Endothelial cell of umbilical vein (primary cell): ENCODE data around the gene MASP1. TPM values are rescaled to one million over a fixed set of nuclear protein-coding genes. Genes with fewer than 3 reads are reported as not detected.

Source experiments
- BruUV-seq: library from RNA; stranded (reverse); fragments of 400-500 nt; replicated peaks from 2 replicates; lab custom pipeline; 2021; lab: Mats Ljungman, UMichigan
- CTCF ChIA-PET: fragments of 300-600, 350-600 bp; sonication (Branson Sonifier 250); formaldehyde crosslinking; loops from one replicate; lab custom pipeline; 2021; ENCODE audit warnings: antibody characterized with exemption, inconsistent platforms; lab: Charles Lee
- POLR2A ChIA-PET: fragments of 300-600, 350-600 bp; sonication (Branson Sonifier 250); formaldehyde crosslinking; loops from one replicate; lab custom pipeline; 2021; ENCODE audit warnings: antibody characterized with exemption, inconsistent platforms; lab: Charles Lee
- DNase-seq: peaks from one replicate; pipeline ENCODE4 v3.0.0-alpha.2; 2011; ENCODE audit warnings: low read depth, low spot score
- FAIRE-seq: peaks from 2 replicates; lab custom pipeline; 2011; peaks lifted over from hg19 to GRCh38; lab: Jason Lieb, UNC
- H2AFZ ChIP-seq: 2 replicates; pipeline ENCODE4 v1.6.0; 2012; ENCODE audit warnings: low read depth, low read length, control low read depth, inconsistent platforms
- H3K27ac ChIP-seq: 2 replicates; pipeline ENCODE4 v1.5.1; 2011; ENCODE audit warnings: low read depth, mild to moderate bottlenecking, control low read depth, low read length, moderate library complexity; ENCODE audit not compliant: insufficient read depth
- H3K27me3 ChIP-seq, 2 experiments: 2 replicates each; pipeline versions ENCODE4 v1.6.0 to v1.6.1; 2011; ENCODE audit warnings: low read length in 2 of 2, mixed read lengths in 1 of 2; ENCODE audit not compliant: control insufficient read depth in 2 of 2, insufficient read depth in 2 of 2
- H3K36me3 ChIP-seq, 2 experiments: 2 replicates in 1 of 2; 3 replicates in 1 of 2; pipeline ENCODE4 v1.5.1; 2011; ENCODE audit warnings: low read length in 2 of 2, mild to moderate bottlenecking in 1 of 2, moderate library complexity in 1 of 2; ENCODE audit not compliant: control insufficient read depth in 2 of 2, insufficient read depth in 2 of 2; ENCODE audit errors: extremely low read depth in 1 of 2
- H3K4me1 ChIP-seq: 3 replicates; pipeline ENCODE4 v1.5.1; 2011; ENCODE audit warnings: mild to moderate bottlenecking, low read length; ENCODE audit not compliant: control insufficient read depth, insufficient read depth; ENCODE audit errors: extremely low read depth
- H3K4me2 ChIP-seq: 2 replicates; pipeline ENCODE4 v1.6.1; 2011; ENCODE audit warnings: low read length, control low read depth, mixed read lengths; ENCODE audit not compliant: insufficient read depth
- H3K4me3 ChIP-seq, 3 experiments: fragments of 200-600 bp in 1 of 3; sonication (generic), shearing (Covaris generic) in 1 of 3; replicated peaks in 1 of 3; 2 replicates each; pipeline ENCODE4 v1.5.1; 2011 to 2016; ENCODE audit warnings: control low read depth in 3 of 3, low read length in 3 of 3, mild to moderate bottlenecking in 2 of 3, inconsistent platforms in 1 of 3, low read depth in 1 of 3, moderate library complexity in 1 of 3; ENCODE audit not compliant: insufficient read depth in 1 of 3
- H3K79me2 ChIP-seq: 2 replicates; pipeline ENCODE4 v1.6.0; 2012; ENCODE audit warnings: low read length, inconsistent platforms; ENCODE audit not compliant: control insufficient read depth, insufficient read depth
- H3K9ac ChIP-seq: replicated peaks from 2 replicates; pipeline ENCODE3; 2011; ENCODE audit warnings: low read length, control low read depth; ENCODE audit not compliant: insufficient read depth; ENCODE audit errors: extremely low read depth
- H3K9me1 ChIP-seq: replicated peaks from 3 replicates; pipeline ENCODE4 v1.6.0; 2011; ENCODE audit warnings: mild to moderate bottlenecking, low read length; ENCODE audit not compliant: control insufficient read depth, insufficient read depth; ENCODE audit errors: extremely low read depth
- H3K9me3 ChIP-seq: replicated peaks from 2 replicates; pipeline ENCODE4 v1.5.1; 2012; ENCODE audit warnings: low read length, inconsistent platforms; ENCODE audit not compliant: control insufficient read depth, insufficient read depth
- H4K20me1 ChIP-seq: replicated peaks from 2 replicates; pipeline ENCODE3; 2011; ENCODE audit warnings: mild to moderate bottlenecking, low read length; ENCODE audit not compliant: control insufficient read depth, insufficient read depth; ENCODE audit errors: extremely low read depth
- CTCF ChIP-seq, 2 donors: IDR thresholded peaks; 1 replicate in 1 of 2; 2 replicates in 1 of 2; pipeline ENCODE4 v1.5.1; 2011; ENCODE audit warnings: low read length in 2 of 2, mild to moderate bottlenecking in 2 of 2, moderate library complexity in 2 of 2, control low read depth in 1 of 2, inconsistent platforms in 1 of 2, low read depth in 1 of 2; ENCODE audit not compliant: insufficient read depth in 1 of 2; ENCODE audit errors: extremely low read depth in 1 of 2
- EZH2 ChIP-seq: IDR thresholded peaks from 2 replicates; pipeline ENCODE4 v1.6.1; 2012; ENCODE audit warnings: borderline replicate concordance, low read depth, mild to moderate bottlenecking, moderate library complexity, low read length, inconsistent platforms; ENCODE audit not compliant: severe bottlenecking
- FOS ChIP-seq: IDR thresholded peaks from 2 replicates; pipeline ENCODE4 v1.6.1; 2011; ENCODE audit warnings: mild to moderate bottlenecking, low read length, moderate library complexity, borderline replicate concordance; ENCODE audit not compliant: insufficient read depth
- GATA2 ChIP-seq: IDR thresholded peaks from 2 replicates; pipeline ENCODE4 v1.7.0; 2011; ENCODE audit warnings: low read depth, mild to moderate bottlenecking, moderate library complexity, mixed read lengths, low read length; ENCODE audit not compliant: insufficient read length, insufficient read depth
- JUN ChIP-seq: IDR thresholded peaks from 2 replicates; pipeline ENCODE4 v1.6.1; 2011; ENCODE audit warnings: borderline replicate concordance, low read depth; ENCODE audit not compliant: insufficient read length, insufficient read depth
- MAX ChIP-seq: IDR thresholded peaks from 2 replicates; pipeline ENCODE4 v1.6.1; 2011; ENCODE audit not compliant: insufficient read depth, insufficient read length
- MYC ChIP-seq: IDR thresholded peaks from one replicate; pipeline ENCODE4 v1.6.1; 2011; ENCODE audit warnings: mild to moderate bottlenecking, low read depth, low read length
- POLR2A ChIP-seq: IDR thresholded peaks from 2 replicates; pipeline ENCODE4 v1.6.1; 2012; ENCODE audit warnings: low read depth, mild to moderate bottlenecking, control low read depth, low read length
- POLR2AphosphoS5 ChIP-seq: IDR thresholded peaks from 2 replicates; pipeline ENCODE4 v1.6.1; 2012; ENCODE audit warnings: low read depth, mild to moderate bottlenecking, control low read depth, low read length, moderate library complexity; ENCODE audit not compliant: insufficient read depth
- dilution Hi-C: fragments of 300-500 bp; cut with MboI; formaldehyde crosslinking; loops from one replicate; pipeline ENCODE4 v1.15.0; 2019; ENCODE audit warnings: low sequenced_read_pairs; ENCODE audit not compliant: extremely low pct_ligation_motif_present
- intact Hi-C: fragments of 100-400 bp; cut with micrococcal nuclease; formaldehyde crosslinking; loops from one replicate; pipeline ENCODE4 v1.10.0; 2022
- polyA plus RNA-seq, 4 experiments: library from polyadenylated mRNA; depleted of rRNA in 3 of 4; stranded (reverse) in 3 of 4; unstranded in 1 of 4; fragments of >200 nt; gene quantifications; 2 replicates each; pipeline versions ENCODE4 v1.2.1 to v1.2.3, GENCODE V29; 2011 to 2012; ENCODE audit warnings: missing spikeins in 1 of 4
- total RNA-seq: library from RNA; stranded (reverse); gene quantifications from 2 replicates; pipeline ENCODE4 v1.2.3, GENCODE V29; 2021

MASP1 gene
- total and polyA plus RNA-seq, 2 donors (not counting 3 experiments of a cell fraction or from before 2014, with no cell fraction given): 0.31 to 0.50 TPM

GRCh38 chr3:187212705-187213104 is 78.8 kb downstream of the MASP1 start:
- TF ChIP-seq JUN (no peak), POLR2AphosphoS5 (no peak), POLR2A (no peak), FOS (no peak), MAX (no peak), MYC (no peak), GATA2 (no peak), CTCF (IDR thresholded peaks at IDR 0.05; ENCODE audit: extremely low read depth in 1 of 2, insufficient read depth in 1 of 2, low read depth in 1 of 2, low read length in 2 of 2) (no peak), EZH2 (no peak)
- H4K20me1 ChIP-seq: no peaks in the 10 kb centered on the region
- no peak overlapping the region for H2AFZ ChIP-seq
- intact Hi-C loops (loop anchor here (5.0 kb wide), 1 partner anchor 1200 kb away; no protein-coding TSS in a partner anchor), dilution Hi-C loops (no loop called here)
- ChIA-PET POLR2A (no interaction called here), CTCF (interaction anchor here (0.5 to 0.9 kb wide), 2 partner anchors 11 to 467 kb away, joined by 3 read pairs; no protein-coding TSS in a partner anchor)
- DNase-seq (no peak), FAIRE-seq (no peak)
- H3K9me3 ChIP-seq: no peaks in the 10 kb centered on the region
- H3K4me2 ChIP-seq: no peak overlapping the region
- BruUV-seq: no TSS peak
- no peaks in the 10 kb centered on the region for H3K79me2 ChIP-seq
- no peak overlapping the region for H3K4me3 ChIP-seq
- H3K9ac ChIP-seq: no peak overlapping the region
- no peaks in the 10 kb centered on the region for H3K36me3 ChIP-seq
- no peak overlapping the region for H3K27ac ChIP-seq
- peaks cover 2 to 3% of the 10 kb centered on the region in 2 experiments for H3K27me3 ChIP-seq
- H3K9me1 ChIP-seq: no peaks in the 10 kb centered on the region
- H3K4me1 ChIP-seq: no peaks in the 10 kb centered on the region
